HG02642 (cell line): Measurements from ENCODE around the gene RERE.
A peak's percentile ranks its signal among the peaks of the same experiment; 100 is the strongest.

ENCODE experiments used
- ATAC-seq: cut with Tn5 transposase; IDR thresholded peaks from one replicate; pipeline ENCODE4 v1.9.1; 2021; ENCODE audit warnings: mild to moderate bottlenecking; ENCODE audit not compliant: unreplicated experiment, poor library complexity

RERE gene

DNA sequence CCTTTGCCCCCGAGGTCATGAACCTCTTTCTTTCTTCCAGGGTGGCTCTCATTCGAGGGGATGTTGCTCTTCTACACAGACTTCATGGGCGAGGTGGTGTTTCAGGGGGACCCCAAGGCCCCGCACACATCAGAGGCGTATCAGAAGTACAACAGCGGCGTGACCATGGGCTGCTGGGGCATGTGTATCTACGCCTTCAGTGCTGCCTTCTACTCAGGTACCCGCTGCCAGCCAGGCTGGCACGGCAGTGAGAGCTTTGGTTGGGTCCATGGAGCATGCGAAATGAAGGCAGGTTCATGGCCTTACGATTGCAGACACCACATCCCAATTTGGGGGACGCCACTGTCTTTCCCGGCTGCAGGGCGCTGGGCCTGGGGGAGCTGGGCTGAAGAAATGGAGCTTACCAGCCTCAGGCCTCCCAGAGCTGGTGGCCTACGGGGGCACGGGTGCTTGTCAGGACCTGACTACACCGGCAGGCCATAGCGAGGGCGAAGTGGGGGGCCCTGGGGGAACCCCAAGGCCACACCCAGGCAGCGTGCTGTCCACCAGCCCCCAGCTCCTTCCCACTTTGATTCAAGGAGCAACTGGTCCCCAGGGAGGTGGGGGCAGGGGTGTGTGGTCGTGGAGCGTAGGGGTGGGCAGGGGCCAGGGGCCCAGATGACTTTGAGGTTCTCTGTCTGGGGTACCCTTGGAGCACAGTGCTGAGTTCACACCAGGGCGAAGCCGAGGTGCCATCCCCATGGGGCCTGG lies 479.5 kb downstream of the RERE start:
- ATAC-seq = no peak

DNA sequence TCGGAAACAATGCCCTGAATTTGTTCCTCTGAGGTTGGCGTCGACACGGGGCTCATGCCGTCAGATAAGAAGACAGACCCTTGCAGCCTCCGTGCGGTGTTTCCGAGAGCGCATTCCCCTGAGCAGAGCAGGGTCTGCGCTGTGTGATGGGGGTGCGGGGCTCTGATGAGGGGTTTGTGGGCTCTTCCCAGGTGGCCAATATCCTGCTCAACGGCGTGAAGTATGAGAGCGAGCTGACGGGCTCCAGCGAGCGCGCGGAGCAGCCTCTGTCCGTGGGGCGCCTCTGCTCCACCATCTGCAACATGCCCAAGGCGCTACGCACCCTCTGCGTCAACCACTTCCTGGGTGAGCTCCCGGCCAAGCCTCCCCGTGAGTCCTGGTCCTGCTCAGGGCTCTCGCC lies 482.2 kb downstream of the RERE start:
- no peak for ATAC-seq

DNA sequence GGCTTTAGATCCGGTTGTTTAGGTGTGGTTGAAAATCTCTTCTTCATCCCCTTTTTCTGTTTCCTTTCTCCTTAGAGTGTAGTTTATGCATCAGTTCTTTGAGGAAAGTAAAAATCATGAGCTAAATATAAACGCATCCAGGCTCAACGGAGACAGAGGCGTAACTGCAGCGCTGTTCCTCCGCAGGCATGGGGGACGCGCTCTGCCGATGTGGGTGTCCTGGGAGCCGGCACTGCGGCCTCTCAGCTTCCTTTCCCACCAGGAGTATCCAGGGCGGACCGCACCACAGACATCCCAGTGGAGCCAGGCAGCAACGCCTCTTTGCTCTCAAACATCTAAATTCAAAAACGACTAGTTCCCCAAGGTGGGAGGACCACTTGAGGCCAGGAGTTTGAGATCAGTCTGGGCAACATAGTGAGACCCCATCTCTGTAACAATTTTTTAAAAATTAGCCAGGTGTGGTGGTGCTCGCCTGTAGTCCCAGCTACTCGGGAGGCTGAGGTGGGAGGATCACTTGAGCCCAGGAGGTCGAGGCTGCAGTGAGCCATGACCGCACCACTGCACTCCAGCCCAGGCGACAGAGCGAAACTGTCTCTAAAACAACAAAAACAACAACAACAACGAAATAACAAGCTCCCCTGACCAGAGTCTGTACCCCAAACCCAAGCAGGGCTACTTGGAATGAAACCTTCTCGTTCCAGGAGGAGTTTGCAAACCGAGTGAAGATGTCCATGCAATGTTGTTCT lies 483.2 kb downstream of the RERE start:
- no peak for ATAC-seq

DNA sequence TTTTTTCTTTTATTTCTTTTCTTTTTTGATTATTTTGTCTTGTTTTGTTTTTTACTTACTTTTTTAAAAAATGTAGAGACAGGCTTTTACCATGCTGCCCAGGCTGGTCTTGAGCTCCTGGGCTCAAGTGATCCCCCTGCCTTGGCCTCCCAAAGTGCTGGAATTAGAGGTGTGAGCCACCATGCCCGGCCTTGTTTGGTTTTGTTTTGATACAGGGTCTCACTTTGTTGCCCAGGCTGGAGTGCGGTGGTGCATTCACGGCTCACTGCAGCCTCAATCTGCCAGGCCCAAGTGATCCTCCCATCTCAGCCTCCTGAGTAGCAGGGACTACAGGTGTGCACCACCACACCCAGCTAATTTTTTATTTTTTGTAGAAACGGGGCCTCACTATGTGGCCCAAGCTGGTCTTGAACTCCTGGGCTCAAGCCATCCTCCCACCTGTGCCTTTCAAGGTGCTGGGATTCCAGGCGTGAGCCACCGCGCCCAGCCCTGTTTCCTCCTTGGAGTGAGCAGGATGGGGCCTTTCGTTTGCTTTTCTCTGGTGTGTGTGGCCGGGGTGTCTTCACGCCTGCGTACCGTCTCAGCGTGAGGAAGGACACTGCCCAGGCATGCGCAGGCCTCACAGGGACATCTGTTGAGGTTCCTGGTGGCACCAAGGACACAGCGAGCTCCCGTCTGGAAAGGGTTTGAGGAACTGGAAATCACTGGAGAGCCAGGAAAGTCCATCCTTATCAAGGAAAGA lies 484.0 kb downstream of the RERE start:
- no peak for ATAC-seq

DNA sequence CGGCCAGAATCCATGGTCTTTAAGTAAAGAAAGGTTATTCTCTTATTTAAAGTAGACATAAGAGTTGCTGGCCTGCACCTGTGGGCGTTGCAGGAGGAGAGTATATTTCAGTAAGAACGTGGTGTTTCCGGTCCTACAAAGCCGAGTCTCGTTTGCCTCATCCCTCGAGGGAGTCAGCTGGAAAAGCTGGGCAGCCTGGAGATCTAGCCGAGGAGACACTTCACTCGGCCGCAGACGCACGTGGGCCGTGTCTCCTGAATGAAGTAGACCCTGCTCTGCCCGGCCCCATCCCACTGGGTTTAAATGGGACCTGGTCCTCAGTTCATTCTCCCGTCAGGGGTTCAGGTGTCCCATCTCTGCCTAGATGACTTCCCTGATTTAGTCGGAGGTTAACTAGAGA lies 484.6 kb downstream of the RERE start:
- ATAC-seq = no peak

DNA sequence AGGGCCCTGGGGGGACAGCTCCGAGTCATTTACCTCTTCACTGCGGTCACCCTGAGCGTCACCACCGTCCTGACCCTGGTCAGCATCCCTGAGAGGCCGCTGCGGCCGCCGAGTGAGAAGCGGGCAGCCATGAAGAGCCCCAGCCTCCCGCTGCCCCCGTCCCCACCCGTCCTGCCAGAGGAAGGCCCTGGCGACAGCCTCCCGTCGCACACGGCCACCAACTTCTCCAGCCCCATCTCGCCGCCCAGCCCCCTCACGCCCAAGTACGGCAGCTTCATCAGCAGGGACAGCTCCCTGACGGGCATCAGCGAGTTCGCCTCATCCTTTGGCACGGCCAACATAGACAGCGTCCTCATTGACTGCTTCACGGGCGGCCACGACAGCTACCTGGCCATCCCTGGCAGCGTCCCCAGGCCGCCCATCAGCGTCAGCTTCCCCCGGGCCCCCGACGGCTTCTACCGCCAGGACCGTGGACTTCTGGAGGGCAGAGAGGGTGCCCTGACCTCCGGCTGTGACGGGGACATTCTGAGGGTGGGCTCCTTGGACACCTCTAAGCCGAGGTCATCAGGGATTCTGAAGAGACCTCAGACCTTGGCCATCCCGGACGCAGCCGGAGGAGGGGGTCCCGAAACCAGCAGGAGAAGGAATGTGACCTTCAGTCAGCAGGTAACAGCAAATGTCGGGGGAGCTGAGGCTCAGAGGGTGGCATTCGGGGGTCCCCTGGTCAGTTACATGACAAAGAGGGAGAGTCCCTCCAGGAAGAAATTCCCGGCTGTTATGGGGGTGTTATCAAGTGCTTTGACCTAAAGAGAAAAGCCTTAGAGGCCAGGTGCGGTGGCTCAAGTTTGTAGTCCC lies 486.9 kb downstream of the RERE start:
- no peak for ATAC-seq

DNA sequence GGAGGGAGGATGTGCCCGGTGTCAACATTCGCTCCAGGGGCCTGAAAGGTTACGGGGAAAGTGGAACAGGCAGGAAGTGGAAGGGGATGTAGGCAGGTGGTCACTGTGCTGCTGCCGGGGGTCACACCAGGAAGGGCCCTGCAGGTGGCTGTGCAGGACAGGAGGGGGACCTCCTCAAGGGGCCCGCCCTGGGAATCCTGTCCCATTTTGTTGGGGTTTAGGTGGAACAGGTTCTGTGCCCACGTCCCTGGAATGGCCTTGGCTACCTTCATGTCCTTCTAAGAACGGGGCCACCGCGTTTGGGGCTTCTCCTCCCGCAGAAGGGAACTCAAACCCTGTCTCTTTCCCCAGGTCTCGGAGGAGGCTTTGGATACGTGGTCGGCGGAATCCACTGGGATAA lies 487.6 kb downstream of the RERE start:
- ATAC-seq = no peak

DNA sequence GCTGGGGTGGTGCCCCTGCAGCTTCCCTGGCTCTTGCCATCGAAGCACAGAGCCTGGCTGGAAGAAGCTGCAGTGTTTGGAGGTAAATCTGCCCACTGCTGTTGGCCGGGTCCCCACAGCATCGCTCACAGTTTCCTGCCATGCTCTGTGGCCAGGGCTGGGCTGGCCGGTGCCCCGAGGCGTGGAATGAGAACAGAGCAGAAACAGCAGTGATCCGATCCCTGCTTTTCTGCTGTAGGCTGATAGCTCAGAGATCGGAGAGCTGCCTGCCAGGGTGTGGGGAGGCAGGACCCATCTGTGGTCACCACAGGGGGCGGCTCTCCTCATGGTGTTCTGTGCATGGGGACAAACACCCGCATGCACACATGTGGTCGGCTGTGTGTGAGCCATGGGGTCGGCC lies 488.0 kb downstream of the RERE start:
- no peak for ATAC-seq

DNA sequence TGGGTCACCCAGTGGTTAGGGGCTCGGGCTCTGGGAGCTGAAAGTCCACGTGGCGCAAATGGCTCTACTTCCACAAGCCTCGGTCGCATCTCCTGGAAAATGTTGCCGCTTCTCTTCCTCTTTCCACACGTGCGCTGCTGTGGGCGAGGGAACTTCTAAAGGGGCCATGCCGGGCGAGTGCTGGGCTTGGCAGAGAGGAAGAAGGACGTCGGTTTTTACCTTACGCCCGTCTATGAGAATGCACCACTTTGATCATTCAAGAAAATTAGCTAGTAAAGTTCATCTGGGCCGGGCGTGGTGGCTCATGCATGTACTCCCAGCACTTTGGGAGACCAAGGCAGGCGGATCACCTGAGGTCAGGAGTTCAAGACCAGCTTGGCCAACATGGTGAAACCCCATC lies 489.2 kb downstream of the RERE start:
- ATAC-seq = no peak

DNA sequence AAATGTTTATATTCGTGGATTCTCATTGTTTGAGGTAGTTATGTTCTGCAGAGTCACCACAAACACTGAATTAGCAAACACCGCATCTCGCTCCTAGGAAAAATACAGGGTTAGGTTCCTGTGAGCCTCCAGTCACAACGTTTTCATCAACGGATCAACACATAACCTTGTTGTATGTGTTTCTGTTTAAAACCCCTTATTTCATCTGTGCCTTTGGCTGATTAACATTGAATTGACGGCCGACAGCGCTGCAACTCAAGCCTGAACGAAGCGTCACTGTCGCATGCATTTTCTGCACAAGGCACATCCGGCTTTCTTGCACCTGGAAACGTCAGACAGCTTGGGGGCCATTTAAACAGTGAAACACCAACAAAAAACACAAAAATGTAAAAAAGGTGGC lies 491.2 kb downstream of the RERE start:
- ATAC-seq = no peak

DNA sequence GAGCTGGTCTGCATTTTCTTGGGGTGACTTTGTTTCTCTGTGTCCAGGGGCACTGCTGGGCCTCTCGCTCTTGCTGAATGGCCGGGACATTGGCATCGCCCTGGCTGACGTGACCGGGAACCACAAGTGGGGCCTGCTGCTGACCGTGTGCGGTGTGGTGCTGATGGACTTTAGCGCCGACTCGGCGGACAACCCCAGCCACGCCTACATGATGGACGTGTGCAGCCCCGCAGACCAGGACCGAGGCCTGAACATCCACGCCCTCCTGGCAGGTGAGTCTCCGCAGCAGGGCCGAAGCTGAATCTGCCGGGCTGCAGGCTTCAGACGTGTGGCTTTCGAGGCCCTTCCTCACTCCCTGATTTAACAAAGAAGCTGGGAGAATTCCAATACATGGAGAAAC lies 491.7 kb downstream of the RERE start:
- ATAC-seq = no peak

DNA sequence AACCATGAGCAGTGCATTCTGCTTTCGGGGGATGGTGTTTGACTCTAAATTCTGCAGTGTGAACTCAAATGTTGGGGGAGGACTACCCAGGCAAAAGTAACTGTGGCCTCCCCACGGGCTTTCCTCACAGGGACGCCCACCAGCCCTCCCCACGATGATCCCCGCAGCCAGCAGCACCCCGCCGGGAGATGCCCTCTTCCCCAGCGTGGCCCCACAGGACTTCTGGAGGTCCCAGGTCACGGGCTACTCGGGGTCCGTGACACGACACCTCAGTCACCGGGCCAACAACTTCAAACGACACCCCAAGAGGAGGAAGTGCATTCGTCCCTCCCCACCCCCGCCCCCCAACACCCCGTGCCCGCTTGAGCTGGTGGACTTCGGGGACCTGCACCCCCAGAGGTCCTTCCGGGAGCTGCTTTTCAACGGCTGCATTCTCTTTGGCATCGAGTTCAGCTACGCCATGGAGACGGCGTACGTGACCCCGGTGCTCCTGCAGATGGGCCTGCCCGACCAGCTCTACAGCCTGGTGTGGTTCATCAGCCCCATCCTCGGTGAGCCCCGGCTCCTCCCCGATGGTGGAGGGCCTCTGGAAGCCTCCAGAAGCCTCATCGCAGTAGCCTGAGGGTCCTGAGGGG lies 493.1 kb downstream of the RERE start:
- no peak for ATAC-seq

DNA sequence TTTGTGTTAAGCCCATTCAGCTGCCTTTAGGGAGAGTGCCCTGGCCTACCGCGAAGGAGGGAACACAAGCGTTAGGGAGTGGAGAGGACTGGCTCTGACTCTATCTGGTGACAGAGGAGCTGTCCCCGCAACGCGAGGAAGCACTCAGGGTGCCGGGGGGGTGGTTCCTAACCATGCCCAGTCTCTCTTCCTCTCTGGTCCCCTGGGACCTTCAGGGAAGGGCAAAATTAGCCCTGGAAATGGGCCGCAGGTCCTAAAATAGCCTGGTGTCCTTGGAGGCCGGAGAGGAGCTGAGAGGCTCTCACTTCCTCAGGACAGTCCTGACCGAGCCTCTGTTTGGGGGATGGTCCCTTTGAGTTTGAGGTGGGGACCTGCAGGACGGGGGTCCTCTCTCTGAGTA lies 493.7 kb downstream of the RERE start:
- ATAC-seq = no peak

DNA sequence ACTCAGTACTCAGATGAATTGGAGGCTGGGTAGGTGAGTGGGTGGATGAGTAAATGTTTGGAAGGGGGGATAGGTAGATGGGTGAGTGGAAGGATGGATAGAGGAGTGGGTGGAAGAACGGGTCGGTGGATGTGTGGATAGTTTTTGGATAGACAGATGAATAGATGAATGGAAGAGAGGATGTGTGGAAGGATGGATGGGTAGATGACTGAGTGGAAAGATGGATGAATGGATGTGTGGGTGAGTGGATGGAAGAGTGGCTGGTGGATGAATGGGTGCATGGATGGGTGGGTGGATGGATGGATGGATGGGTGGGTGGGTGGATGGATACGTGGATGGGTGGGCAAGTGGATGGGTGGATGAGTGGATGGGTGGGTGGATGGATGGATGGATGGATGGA lies 495.8 kb downstream of the RERE start:
- no peak for ATAC-seq

DNA sequence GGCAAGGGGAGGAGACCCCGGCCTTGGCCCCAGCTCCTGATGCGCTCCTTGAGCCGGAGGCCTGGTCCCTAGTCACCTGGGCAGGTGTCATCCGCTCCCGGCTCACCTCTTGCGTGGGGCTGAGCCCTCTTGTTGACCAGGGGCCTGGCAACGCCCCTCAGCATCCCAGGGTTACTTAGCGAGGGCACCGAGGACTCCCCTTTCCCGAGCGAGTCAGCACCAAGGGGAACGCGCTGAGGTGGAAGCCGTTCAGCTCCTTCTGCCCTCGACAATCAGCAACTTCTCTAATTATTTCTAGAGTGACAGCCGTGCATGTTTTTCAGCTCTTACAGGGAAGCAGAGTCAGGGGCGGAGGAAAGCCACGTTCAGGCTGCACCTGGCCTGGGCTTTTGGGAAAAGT lies 499.0 kb downstream of the RERE start:
- ATAC-seq = peak; percentile 17

DNA sequence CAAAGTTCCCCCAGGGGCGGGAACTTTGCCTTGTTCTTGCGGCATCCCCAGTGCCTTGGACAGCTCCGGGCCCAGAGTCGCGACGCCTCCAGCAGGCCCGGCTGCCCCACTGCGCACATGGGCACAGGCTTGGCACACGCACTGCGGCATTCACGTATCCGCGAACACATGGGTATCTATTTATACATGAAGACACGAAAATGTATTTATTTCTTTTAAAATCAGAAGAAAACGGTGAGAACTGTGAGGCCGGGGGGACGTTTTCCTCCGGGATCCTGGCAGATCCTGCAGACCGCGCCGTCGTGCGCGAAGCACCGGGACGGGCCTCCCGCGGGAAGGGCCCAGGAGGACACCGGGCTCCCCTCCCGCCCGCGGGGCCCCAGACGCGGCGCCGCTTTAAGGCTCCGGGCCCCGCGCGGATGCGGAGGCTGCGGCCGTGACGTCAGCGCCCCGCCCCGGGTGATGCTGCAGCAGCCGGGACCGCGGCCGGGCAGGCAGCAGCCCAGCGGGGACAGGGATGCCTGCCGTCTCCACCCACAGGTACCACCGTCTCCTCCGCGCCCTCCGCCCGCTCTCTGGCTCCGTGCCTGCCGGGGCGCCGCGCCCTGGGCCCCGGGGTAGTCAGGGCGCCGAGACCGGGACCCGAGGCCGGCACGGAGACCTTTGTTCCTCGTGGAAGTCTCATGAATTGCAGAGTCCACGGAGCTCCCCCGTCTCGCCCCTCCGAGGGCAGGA lies 499.6 kb downstream of the RERE start, which contains the start of gene SLC45A1:
SLC45A1 (plus strand) TSS at position 468 of the 735 bp plus-strand sequence. CDS start 6,216 bp downstream, outside the sequence.
- ATAC-seq = peak; percentile 53

DNA sequence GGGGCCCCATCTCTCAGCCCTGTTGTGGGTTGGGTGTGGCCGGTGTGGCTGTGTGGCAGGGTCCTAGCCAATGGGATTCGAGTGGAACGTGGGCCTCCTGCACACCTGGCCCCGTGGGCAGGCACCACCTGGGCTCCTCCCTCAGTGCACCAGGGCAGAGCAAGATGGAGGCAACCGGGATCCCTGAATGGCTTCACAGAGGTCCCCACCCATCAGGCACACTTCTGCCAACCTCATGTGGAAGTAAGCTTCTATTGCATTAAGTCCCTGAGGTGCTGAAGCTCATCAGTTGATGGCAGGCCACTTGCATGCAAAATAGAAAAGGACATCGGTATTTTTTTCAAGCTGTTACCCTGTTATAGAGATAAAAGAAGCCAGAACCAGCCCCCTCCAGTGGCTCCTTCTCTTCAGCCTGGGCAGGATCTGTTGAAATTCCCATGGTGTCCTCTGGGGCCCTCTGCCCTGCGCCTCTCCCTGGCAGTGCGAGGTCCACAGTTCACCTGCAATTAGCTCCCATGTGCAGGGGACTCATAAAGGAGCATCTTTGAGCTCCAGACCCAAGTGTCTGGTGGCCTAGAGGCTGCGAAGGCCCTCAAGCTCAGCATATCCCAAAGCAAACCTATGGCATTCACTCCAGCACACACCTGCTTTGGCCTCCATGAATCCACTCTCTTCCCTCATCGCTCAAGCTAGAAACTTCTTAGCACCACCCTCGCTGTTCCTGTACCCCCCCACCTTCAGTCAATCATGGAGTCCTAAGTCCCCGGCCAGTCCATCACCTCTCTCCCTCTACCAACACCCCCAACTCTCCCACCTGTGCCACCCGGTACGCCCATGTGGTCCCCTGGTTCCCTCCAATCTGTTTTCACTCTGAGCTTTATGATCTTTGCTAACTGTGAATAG lies 501.6 kb downstream of the RERE start:
- ATAC-seq = no peak
